ENCODE data around the gene FASLG. TPM values are rescaled to one million over a fixed set of nuclear protein-coding genes. Genes with fewer than 3 reads are reported as not detected.

Gene FASLG
- total RNA-seq, 1 donor from 2014 or later = not detected

DNA sequence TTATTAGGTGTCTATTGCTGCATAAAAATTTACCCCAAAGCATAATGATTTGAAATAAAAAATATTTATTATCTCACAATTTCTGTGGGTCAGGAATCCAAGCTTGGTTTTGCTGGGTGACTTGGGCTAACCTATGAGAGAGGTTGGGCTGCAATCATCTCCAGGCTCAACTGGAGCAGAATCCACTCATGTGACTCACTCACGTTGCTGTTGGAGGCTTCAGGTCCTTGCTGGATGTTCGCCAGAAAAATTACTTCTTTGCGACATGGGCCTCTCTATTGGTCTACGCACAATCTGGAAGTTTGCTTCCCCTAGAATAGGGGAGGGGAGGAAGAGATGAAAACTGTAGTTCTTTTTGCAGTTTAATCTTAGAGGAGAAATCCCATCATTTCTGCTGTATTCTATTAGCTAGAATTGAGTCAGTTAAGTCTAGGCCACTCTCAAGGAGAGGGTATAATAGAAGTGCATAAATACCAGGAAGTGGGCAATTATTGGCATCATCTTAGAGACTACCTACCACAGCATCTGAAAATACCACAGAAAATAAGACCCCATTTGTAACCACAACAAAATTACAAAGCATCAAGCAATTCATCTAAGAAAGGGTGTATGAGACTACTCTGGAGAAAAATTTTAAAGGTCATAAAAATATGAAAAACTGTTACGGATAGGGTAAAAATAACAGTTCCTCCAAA lies 5.7 kb upstream of the FASLG start:
- no peaks in the 10 kb centered on the region for H3K36me3 Mint-ChIP-seq (ENCODE audit: low read depth)
- ATAC-seq (ENCODE audit: low read depth) (no peak), DNase-seq (no peak)
- H3K27ac Mint-ChIP-seq = no peak overlapping the region
- H3K4me1 Mint-ChIP-seq = no peaks in the 10 kb centered on the region
- intact Hi-C loops (cut with micrococcal nuclease) = no loop called here
- CTCF ChIA-PET = no interaction called here
- POLR2A ChIA-PET = no interaction called here
- H3K27me3 Mint-ChIP-seq = peaks cover 15% of the 10 kb centered on the region
- TF ChIP-seq, protein P1, sequence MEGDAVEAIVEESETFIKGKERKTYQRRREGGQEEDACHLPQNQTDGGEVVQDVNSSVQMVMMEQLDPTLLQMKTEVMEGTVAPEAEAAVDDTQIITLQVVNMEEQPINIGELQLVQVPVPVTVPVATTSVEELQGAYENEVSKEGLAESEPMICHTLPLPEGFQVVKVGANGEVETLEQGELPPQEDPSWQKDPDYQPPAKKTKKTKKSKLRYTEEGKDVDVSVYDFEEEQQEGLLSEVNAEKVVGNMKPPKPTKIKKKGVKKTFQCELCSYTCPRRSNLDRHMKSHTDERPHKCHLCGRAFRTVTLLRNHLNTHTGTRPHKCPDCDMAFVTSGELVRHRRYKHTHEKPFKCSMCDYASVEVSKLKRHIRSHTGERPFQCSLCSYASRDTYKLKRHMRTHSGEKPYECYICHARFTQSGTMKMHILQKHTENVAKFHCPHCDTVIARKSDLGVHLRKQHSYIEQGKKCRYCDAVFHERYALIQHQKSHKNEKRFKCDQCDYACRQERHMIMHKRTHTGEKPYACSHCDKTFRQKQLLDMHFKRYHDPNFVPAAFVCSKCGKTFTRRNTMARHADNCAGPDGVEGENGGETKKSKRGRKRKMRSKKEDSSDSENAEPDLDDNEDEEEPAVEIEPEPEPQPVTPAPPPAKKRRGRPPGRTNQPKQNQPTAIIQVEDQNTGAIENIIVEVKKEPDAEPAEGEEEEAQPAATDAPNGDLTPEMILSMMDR (IDR thresholded peaks at IDR 0.05) = no peak
- no peak overlapping the region for H3K4me3 Mint-ChIP-seq
- no peaks in the 10 kb centered on the region for H3K9me3 Mint-ChIP-seq

DNA sequence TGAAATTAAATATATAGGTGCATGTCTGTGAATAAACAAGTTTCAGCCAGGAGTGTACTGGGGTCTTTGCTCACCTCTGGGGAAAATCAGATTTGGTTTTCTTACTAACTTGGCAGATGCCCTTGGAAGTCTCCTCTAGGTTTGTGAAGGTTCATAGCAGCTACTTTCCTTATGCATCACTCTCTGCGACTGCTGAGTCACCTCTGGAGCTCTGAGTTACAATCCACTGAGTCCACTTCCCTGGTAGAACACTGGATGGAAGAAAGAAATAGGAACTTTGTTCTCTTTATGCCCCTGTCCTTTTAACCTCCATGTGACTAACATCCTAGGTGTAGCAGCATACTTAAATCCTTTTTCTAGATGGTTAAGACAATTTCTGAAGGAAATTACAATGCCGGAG lies 4.4 kb upstream of the FASLG start:
- intact Hi-C loops (cut with micrococcal nuclease) = no loop called here
- Mint-ChIP-seq H3K4me1 (no peaks in the 10 kb centered on the region), H3K27ac (no peak overlapping the region), H3K36me3 (ENCODE audit: low read depth) (no peaks in the 10 kb centered on the region), H3K4me3 (no peak overlapping the region), H3K9me3 (no peaks in the 10 kb centered on the region), H3K27me3 (peaks cover 15% of the 10 kb centered on the region)
- DNase-seq (no peak), ATAC-seq (ENCODE audit: low read depth) (no peak)
- ChIA-PET POLR2A (no interaction called here), CTCF (no interaction called here)
- TF ChIP-seq, protein P1 (IDR thresholded peaks at IDR 0.05) = no peak

DNA sequence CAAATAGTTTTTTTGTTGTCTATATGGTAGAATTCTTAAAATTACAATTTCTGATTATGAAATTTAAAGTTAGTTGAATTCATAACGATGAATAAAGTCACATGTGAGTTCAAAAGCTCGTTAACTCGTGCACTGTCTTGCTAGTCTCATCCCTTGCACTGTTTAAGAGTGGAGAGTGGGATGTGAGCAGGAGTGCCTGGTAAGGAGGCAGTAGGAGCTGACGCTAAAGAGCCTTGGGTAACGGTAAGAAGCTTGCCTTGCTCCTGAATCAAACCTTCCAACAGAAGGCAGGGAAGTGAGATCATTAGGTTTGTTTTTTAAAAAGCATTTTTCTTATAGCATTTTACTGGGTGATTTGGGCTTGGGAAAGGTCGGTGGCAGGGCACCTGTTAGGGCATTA lies 2.3 kb upstream of the FASLG start:
- Mint-ChIP-seq H3K36me3 (ENCODE audit: low read depth) (no peaks in the 10 kb centered on the region), H3K9me3 (no peaks in the 10 kb centered on the region), H3K27ac (no peak overlapping the region), H3K4me3 (no peak overlapping the region), H3K27me3 (peaks cover 15% of the 10 kb centered on the region), H3K4me1 (no peaks in the 10 kb centered on the region)
- POLR2A ChIA-PET = no interaction called here
- intact Hi-C loops (cut with micrococcal nuclease) = no loop called here
- DNase-seq = no peak
- no peak for ATAC-seq (ENCODE audit: low read depth)
- CTCF ChIA-PET = no interaction called here
- TF ChIP-seq, protein P1 (IDR thresholded peaks at IDR 0.05) = no peak

DNA sequence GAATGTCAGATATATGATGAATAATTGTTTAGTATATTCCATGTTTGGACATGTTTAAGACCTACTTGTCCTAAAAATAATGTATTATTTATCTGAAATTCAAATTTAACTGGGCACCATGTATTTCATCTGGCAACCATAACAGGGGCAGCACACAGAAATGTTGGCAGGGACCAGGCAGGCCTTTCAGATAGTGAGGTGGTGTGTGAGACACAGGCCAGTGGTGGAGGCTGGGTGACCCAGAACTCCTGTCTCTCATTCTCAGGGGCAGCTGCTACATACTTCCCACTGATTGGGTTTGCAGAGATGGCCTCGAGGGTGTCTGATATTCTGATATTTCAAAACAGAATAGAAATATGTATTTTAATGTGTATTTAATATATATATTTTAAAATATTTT lies 1.3 kb upstream of the FASLG start:
- Mint-ChIP-seq H3K27ac (no peak overlapping the region), H3K27me3 (peaks cover 15% of the 10 kb centered on the region), H3K9me3 (no peaks in the 10 kb centered on the region), H3K36me3 (ENCODE audit: low read depth) (no peaks in the 10 kb centered on the region), H3K4me1 (peaks cover 6% of the 10 kb centered on the region), H3K4me3 (no peak overlapping the region)
- ChIA-PET CTCF (no interaction called here), POLR2A (no interaction called here)
- intact Hi-C loops (cut with micrococcal nuclease) = no loop called here
- DNase-seq (no peak), ATAC-seq (ENCODE audit: low read depth) (no peak)
- TF ChIP-seq, protein P1 (IDR thresholded peaks at IDR 0.05) = no peak

DNA sequence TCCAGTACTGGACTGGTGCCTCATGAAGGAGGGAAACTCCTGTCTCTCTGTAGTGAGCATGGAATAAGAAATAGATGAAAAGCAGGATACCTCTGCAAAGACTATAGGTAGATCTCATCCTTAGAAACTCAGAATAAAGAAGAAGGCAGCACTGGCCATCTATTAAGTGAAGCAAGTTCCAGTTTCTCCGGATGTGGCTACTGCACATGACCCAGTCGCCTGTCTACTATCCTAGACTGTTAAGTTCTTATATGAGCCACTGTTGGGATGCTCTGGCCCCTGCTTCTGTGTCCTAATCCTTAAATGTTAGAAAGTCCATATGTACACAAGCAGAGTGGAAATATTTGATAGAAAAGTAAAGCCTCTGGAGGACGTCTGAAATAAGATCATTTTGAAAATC lies 2.2 kb downstream of the FASLG start:
- ChIA-PET CTCF (no interaction called here), POLR2A (no interaction called here)
- Mint-ChIP-seq H3K9me3 (no peaks in the 10 kb centered on the region), H3K27me3 (no peaks in the 10 kb centered on the region), H3K27ac (no peak overlapping the region), H3K36me3 (ENCODE audit: low read depth) (no peaks in the 10 kb centered on the region), H3K4me3 (no peak overlapping the region), H3K4me1 (peaks cover 15% of the 10 kb centered on the region)
- intact Hi-C loops (cut with micrococcal nuclease) = no loop called here
- DNase-seq (no peak), ATAC-seq (ENCODE audit: low read depth) (no peak)
- TF ChIP-seq, protein P1 (IDR thresholded peaks at IDR 0.05) = no peak

Data from activated B cell treated with CpG ODN at 0.5 μM for 24 hours (primary cell).